NCI-H2227 (cell line): ENCODE results near the gene CNP.

Experiments used
- DNase-seq: peaks from one replicate; lab custom pipeline; 2025; ENCODE audit not compliant: unreplicated experiment; lab: John Stamatoyannopoulos, UW

Gene CNP

GRCh38 chr17:42026857-42027589 is 60.4 kb downstream of the CNP start:
- DNase-seq, result no peak
